SHP77 treated with DMSO at 0.1 percent for 48 hours (cell line): ENCODE results near the gene MGAT3.

Experiments used
- DNase-seq: peaks from one replicate; lab custom pipeline; 2025; lab: John Stamatoyannopoulos, UW

The MGAT3 gene

DNA sequence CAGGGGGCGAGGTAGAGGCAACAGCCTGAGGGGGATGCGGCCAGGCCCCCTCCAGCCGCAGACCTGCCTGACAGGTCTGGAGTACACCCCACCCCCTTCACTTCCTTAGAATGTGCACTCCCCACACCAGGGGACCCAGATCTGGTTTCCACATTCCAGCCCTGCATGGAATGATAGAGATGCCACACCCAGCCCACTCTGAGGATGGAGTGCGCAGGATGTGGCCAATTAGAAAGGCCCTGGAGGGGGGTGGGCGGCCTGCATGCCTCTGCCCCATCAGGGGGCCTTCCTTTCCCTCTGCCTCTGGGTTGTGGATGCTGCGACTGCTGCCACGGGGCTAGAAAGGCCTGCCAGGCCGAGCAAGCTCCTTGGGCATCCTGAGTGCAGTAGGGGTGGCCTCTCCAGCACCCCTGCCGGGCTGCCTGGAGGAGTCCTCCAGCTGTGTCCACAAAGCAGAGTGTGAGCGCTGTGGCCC, 28.2 kb upstream of the MGAT3 start:
- no peak for DNase-seq

DNA sequence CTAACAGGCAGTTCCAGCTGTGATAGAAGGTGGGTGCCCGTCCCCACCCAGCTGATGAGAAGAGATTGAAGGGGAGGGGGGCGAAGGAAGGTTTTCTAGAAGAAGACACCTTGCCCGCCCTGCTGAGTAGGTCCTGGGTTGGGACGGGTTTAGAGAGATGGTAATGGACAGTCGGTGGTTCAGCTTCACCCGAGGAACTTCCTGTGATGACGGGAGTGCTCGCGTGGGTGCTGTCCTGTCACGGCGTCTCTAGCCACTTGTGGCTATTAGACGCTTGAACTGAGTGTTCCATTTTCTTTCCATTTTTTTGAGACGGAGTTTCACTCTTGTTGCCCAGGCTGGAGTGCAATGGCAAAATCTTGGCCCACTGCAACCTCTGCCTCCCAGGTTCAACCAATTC, 27.6 kb upstream of the MGAT3 start:
- no peak for DNase-seq

DNA sequence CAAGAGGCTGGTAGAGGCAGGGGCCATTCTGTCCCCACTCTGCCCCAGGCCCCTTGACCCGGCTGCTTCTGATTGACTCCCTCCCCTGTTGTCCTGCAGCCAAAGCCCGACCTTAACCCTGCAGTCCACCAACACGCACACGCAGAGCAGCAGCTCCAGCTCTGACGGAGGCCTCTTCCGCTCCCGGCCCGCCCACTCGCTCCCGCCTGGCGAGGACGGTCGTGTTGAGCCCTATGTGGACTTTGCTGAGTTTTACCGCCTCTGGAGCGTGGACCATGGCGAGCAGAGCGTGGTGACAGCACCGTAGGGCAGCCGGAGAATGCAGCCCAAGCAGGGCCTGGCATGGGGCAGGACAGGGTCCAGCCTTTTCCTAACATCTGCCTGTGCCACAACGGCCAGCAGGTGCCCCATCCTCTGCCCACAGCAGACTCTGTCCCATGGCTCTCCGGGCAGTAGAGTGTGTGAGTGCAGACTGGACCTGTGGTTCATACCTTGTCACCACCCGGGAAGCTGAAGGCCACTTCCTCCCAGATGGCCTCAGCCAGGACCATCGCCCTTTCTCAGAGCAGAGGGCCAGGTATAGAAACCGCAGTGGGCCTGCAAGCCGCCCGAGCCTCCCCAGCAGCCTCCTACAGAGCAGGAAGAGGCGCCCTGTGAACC, 26.8 kb upstream of the MGAT3 start:
- no peak for DNase-seq

GRCh38 chr22:39430576-39431150, 26.1 kb upstream of the MGAT3 start:
- DNase-seq, result no peak

GRCh38 chr22:39431216-39431801, 25.5 kb upstream of the MGAT3 start:
- DNase-seq, result no peak

- DNase-seq, result no peak
These were observed 25.0 kb upstream of the MGAT3 start for GRCh38 chr22:39431821-39432251.

DNA sequence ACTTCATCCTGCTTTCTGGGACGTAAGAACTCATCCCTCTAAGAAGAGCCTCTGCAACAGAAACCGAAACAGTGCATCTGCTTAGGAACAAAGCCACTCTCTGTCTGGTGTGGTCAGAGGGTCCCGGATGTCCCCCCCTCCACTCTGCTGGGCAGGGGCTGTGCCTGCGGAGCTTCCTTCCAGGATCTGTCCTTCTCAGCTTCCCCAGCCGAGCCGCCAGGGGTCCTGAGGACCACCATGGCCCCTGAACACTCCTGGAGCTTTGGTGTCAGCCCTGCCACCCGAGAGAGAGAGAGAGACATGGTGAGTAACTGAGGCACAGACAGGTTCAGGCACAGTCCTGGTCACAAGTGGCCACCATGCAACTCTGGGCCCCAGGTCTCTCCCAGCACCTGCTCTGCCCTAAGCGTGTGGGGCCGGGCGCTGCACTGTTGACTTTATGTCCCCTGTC, 24.4 kb upstream of the MGAT3 start:
- no peak for DNase-seq

GRCh38 chr22:39433476-39434242, 23.2 kb upstream of the MGAT3 start:
- no peak for DNase-seq

- DNase-seq, result no peak
These were observed 22.6 kb upstream of the MGAT3 start for GRCh38 chr22:39434243-39434653.

GRCh38 chr22:39434721-39435120, 22.1 kb upstream of the MGAT3 start:
- no peak for DNase-seq

- no peak for DNase-seq
These were observed 21.2 kb upstream of the MGAT3 start for GRCh38 chr22:39435616-39436015.

DNA sequence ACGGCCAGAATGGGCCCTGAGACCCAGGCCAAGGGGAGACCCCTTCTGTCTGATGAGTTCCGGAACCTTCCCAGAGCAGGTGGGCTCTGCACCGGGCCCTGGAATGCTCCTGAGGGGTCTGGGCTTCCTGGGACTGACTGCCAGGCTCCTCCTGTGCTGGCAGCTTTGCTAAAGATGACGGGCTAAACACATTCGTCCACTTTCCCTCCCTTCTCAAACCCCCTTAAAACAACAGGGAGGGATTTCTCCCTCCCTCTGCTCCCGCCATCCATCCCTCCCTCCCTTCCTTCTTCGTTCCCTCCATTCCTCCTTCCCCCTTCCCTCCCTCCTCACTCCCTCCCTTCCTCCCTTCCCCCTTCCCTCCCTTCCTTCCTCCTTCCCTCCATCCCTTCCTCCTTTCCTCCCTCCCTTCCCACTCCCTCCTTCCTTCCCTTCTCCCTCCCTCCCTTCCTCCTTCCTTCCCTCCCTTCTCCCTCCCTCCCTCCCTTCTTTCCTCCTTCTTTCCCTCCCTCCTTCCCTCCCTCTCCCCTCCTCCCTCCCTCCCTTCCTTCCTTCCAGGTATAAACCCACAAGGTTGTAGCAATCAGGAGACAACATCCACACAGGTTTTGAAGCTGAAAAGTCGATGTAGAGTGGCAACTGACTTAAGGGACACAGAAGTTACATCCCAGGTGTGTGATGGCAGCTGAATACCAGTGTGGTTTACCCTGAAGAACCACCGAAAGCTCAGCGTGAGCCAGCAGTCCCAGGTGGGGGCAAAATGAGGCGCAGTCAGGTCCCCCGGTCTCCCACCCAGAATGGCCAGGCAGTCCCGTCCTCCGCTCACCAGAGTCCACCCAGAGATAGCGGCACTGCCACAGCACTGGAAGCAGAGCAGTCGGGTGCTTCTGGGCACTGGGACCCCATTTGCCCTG, 18.8 kb upstream of the MGAT3 start:
- DNase-seq, result no peak

- DNase-seq, result no peak
These were observed 17.6 kb upstream of the MGAT3 start for GRCh38 chr22:39439170-39439569.

- DNase-seq, result no peak
These were observed 13.4 kb upstream of the MGAT3 start for GRCh38 chr22:39443398-39443797.

DNA sequence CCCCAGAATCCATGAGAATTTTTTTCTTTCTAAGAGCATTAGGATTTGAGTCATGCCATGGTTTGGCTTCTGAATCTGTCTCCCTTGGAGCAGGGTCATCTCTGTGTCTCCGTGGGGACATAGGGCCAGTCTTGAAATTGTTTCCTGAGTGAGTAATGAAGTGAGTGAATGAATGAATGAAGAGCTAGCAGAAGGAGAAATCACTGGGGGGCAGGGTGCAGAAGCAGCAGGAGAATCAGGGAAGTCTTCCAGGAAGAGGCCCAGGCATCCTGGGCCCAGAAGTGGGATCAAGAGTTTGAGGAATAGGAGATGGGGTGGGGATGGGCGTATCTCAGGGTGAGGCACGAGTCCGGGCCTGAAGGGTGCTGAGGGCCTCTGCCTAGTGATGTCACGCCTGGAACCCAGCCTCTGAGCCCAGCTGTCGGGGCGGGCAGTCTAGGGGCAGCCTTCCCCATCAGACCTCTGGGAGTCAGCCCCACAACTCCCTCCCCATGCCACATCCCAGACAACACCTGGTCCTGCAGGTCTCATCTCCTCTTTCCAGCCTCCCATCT, 12.5 kb upstream of the MGAT3 start:
- no peak for DNase-seq

DNA sequence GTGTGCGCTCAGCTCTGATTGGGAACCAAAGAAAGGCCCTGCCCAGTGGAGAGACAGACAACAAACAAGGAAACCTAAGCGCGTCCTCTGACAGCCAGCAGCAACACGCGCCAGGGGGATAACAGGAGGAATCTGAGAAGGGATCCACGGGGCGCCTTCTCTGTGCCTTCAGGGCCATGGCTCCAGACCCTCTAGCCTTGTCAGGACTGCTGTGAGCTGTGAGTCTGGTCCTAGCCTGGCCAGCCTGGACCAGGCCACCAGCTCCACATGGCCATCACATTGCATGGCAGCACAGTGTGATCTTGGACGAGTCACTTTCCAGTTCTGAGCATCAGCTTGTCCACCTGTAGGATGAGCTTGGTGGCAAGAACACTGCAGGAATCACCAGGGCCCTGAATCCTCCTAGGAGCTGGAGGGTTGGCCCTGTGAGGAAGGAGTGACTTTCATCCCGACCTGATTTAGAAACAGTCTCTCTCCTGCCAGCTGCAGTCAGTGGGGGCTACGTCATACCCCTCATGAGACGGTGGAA, 11.8 kb upstream of the MGAT3 start:
- DNase-seq, result no peak

- DNase-seq, result no peak
These were observed 11.1 kb upstream of the MGAT3 start for GRCh38 chr22:39445678-39446077.

DNA sequence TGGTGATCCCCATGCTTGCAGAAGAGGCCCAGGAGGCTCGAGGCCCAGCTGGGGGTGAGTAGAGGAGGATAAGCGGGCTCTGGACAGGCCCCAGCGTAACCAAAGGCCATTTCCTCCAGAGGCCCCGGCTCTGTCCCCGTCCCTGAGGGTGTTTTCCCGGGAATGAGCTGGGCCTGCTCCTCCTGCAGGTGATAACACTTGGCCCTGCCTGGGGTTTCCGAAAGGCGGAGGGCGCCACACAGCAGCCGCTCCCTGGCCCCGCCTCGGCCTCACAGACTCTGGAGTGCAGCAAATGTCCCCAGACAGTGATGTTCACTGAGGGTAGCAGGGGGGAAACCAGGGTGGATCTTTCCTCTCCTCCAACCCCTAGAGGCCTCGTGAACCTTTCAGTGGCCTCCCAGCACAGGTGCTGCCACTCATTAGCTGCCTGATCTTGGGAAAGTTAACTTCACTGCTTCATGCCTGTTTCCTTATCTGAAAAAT, 10.5 kb upstream of the MGAT3 start:
- DNase-seq, result no peak

DNA sequence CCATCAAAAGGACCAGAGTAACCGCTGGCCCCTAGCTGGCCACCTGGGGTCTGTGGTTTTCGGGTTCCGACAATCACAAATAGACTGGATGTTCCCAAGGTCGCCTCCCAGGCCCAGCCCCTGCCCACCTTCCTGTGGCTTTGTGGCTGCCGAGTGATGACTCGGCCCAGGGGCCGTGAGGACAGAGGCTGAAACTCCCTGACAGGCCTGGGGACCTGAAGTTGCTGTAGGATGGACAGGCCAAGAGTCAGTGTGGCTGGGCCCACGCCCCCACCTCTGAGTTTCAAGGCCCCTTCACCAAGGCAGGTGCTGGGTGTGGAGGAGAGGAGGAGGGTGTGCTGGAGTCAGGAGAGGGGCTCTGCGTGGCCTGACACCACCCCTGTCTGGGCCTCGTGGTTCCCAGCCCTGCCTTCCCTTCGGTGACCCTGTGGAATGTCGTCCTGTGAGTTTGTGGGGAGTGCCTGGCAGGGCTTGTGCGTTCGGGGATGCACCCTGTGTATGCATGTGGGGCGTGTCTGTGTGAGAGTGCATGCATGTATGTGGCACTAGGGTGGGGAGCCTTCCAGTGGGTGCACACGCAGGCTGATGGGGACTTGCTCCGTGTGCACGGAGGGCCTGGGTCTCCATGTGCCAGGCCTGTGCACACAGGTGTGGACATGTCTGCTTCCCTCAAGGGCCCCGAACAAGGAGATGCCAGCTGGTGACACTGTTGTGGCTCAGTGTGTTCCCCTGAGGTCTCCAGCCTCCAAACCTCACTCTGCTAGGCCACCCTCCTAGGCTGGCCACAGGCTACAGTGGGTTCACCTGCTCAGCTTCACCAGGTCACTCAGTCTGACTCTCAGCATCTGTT, 8.4 kb upstream of the MGAT3 start:
- no peak for DNase-seq

- no peak for DNase-seq
These were observed 7.1 kb upstream of the MGAT3 start for GRCh38 chr22:39449708-39450107.
